ENCODE measurements around the gene ITGB2. TPM values are rescaled to one million over a fixed set of nuclear protein-coding genes. Genes with fewer than 3 reads are reported as not detected.

The ITGB2 gene
- total RNA-seq, 1 donor from 2014 or later, result not detected

GRCh38 chr21:44931137-44931500 is 10.4 kb upstream of the ITGB2 start:
- Histone ChIP-seq H3K36me3 (no peaks in the 10 kb centered on the region), H3K4me3 (peak overlapping the region; percentile 47), H3K4me2 (peak overlapping the region; percentile 90)

DNA sequence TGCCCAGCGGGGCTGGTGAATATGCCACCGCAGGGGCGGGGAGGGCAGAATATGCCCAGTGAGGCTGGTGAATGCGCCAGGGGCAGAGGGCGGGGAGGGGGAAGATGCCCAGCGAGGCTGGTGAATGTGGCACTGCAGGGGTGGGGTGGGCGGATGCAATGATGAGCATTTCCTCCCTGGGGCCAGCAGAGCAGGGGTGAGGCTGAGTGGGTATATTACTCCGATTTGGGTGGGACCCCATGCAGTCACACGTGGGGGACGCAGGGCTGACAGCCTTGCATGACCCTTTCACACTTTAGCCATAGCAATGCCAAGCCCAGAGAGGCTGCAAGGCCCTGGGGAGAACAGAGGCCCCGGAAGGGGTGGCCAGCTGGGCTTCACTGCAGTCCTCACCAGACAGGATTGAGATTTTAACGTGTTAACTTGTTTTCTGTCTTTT is 9.9 kb upstream of the ITGB2 start:
- no peak overlapping the region for H3K4me3 ChIP-seq
- no peak for DNase-seq (ENCODE audit: low spot score)
- peaks cover 39% of the 10 kb centered on the region for H3K27me3 Mint-ChIP-seq (ENCODE audit: insufficient read depth, low read depth)
- H3K9me3 Mint-ChIP-seq, result no peaks in the 10 kb centered on the region
- H3K4me1 Mint-ChIP-seq, result peaks cover 36% of the 10 kb centered on the region
- H3K9me3 ChIP-seq (ENCODE audit: low read depth), result no peaks in the 10 kb centered on the region
- H2AFZ ChIP-seq (replicated peaks), result no peak overlapping the region
- no peaks in the 10 kb centered on the region for H3F3A ChIP-seq (ENCODE audit: low read depth)
- H3K4me1 ChIP-seq, result peaks cover 21% of the 10 kb centered on the region
- no peak overlapping the region for H3K9ac ChIP-seq
- no peak overlapping the region for H3K27ac ChIP-seq
- H3K36me3 Mint-ChIP-seq, result peaks cover 2% of the 10 kb centered on the region
- no peaks in the 10 kb centered on the region for H3K36me3 ChIP-seq
- H3K27ac Mint-ChIP-seq, result no peak overlapping the region
- H3K4me2 ChIP-seq, result peak overlapping the region; percentile 90
- no peaks in the 10 kb centered on the region for H3K79me2 ChIP-seq (ENCODE audit: low read depth)
- peaks cover 90% of the 10 kb centered on the region for H3K27me3 ChIP-seq
- H3K4me3 Mint-ChIP-seq, result no peak overlapping the region
- H4K20me1 ChIP-seq (ENCODE audit: low read depth), result peaks cover 11% of the 10 kb centered on the region
- TF ChIP-seq, protein P1, sequence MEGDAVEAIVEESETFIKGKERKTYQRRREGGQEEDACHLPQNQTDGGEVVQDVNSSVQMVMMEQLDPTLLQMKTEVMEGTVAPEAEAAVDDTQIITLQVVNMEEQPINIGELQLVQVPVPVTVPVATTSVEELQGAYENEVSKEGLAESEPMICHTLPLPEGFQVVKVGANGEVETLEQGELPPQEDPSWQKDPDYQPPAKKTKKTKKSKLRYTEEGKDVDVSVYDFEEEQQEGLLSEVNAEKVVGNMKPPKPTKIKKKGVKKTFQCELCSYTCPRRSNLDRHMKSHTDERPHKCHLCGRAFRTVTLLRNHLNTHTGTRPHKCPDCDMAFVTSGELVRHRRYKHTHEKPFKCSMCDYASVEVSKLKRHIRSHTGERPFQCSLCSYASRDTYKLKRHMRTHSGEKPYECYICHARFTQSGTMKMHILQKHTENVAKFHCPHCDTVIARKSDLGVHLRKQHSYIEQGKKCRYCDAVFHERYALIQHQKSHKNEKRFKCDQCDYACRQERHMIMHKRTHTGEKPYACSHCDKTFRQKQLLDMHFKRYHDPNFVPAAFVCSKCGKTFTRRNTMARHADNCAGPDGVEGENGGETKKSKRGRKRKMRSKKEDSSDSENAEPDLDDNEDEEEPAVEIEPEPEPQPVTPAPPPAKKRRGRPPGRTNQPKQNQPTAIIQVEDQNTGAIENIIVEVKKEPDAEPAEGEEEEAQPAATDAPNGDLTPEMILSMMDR (IDR thresholded peaks at IDR 0.05), result no peak

More at GRCh38 chr21:44931137-44931500, 10.4 kb upstream of the ITGB2 start:
- no peak overlapping the region for H3K27ac ChIP-seq
- peaks cover 11% of the 10 kb centered on the region for H4K20me1 ChIP-seq (ENCODE audit: low read depth)
- H3F3A ChIP-seq (ENCODE audit: low read depth), result no peaks in the 10 kb centered on the region
- H3K4me3 Mint-ChIP-seq, result peak overlapping the region; percentile 75
- peaks cover 2% of the 10 kb centered on the region for H3K36me3 Mint-ChIP-seq
- H3K27me3 Mint-ChIP-seq (ENCODE audit: insufficient read depth, low read depth), result peaks cover 39% of the 10 kb centered on the region
- H3K4me1 ChIP-seq, result peaks cover 21% of the 10 kb centered on the region
- H3K9me3 Mint-ChIP-seq, result no peaks in the 10 kb centered on the region
- no peak overlapping the region for H3K27ac Mint-ChIP-seq
- TF ChIP-seq EZH2phosphoT487 (IDR thresholded peaks at IDR 0.05) (no peak), EZH2 (IDR thresholded peaks at IDR 0.05) (no peak)
- TF ChIP-seq, protein P1 (IDR thresholded peaks at IDR 0.05), result no peak
- no peaks in the 10 kb centered on the region for H3K9me3 ChIP-seq (ENCODE audit: low read depth)
- no peak overlapping the region for H3K9ac ChIP-seq
- DNase-seq (ENCODE audit: low spot score), result no peak
- H3K79me2 ChIP-seq (ENCODE audit: low read depth), result no peaks in the 10 kb centered on the region
- H3K27me3 ChIP-seq, result peaks cover 87% of the 10 kb centered on the region
- peaks cover 35% of the 10 kb centered on the region for H3K4me1 Mint-ChIP-seq
- no peak overlapping the region for H2AFZ ChIP-seq (replicated peaks)

DNA sequence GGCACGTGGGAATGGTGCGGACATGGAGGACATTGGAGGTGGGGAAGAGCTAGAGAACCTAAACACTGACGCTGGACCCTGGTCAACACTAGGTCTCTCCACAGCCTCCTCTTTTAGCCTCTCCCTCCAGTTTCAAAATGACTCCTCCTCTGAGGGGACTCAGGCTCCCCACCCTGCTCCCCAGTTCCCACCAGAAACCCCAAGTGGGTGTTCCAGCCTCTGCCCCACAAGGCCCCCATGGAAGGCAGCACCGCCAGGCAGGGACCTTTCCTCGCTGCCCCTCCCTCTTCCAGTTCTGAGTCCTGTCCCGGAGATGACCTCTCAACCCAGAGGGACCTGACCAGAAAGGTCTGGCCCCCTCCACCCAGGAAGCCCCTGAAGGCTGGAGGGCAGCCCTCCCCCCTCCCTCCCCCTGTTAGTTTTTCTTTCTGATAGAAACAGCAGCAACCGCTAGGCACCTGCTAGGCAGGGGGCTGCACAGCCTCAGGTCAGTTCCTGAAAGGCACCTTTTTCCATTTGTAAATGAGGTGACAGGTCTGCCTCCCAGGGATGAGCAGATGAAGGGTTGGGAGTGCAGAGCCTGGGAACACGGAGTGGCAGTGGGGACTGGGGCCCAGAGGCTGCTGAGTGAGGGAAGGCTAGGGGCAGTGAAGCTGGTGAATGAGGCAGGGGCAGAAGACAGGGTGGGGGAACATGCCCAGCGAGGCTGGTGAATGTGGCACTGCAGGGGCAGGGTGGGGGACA is 9.3 kb upstream of the ITGB2 start:
- Histone ChIP-seq H3K4me1 (peaks cover 21% of the 10 kb centered on the region), H3K4me2 (no peak overlapping the region), H3K4me3 (no peak overlapping the region), H3K27me3 (peaks cover 96% of the 10 kb centered on the region), H3K79me2 (ENCODE audit: low read depth) (no peaks in the 10 kb centered on the region), H3K9ac (no peak overlapping the region), H3F3A (ENCODE audit: low read depth) (no peaks in the 10 kb centered on the region), H2AFZ (replicated peaks) (no peak overlapping the region), H4K20me1 (ENCODE audit: low read depth) (peaks cover 11% of the 10 kb centered on the region), H3K36me3 (no peaks in the 10 kb centered on the region), H3K27ac (no peak overlapping the region), H3K9me3 (ENCODE audit: low read depth) (no peaks in the 10 kb centered on the region)
- no peak overlapping the region for H3K27ac Mint-ChIP-seq
- peaks cover 2% of the 10 kb centered on the region for H3K9me3 Mint-ChIP-seq
- H3K4me3 Mint-ChIP-seq, result no peak overlapping the region
- no peak for DNase-seq (ENCODE audit: low spot score)
- peaks cover 2% of the 10 kb centered on the region for H3K36me3 Mint-ChIP-seq
- H3K27me3 Mint-ChIP-seq (ENCODE audit: insufficient read depth, low read depth), result peaks cover 39% of the 10 kb centered on the region
- peaks cover 36% of the 10 kb centered on the region for H3K4me1 Mint-ChIP-seq
- TF ChIP-seq, protein P1 (IDR thresholded peaks at IDR 0.05), result no peak
- TF ChIP-seq EZH2 (IDR thresholded peaks at IDR 0.05), result no peak
- no peak for TF ChIP-seq EZH2phosphoT487 (IDR thresholded peaks at IDR 0.05)

Measured in neural progenitor cell (in vitro differentiated cells).